GM21737 (cell line): Measurements from ENCODE around the gene SH3RF1.
"Not testable (repeated sequence)": the region's sequence is repeated elsewhere in the genome, so short reads cannot be mapped to it uniquely, and the experiment has no call there.

Source experiments
- ATAC-seq: cut with Tn5 transposase; IDR thresholded peaks from one replicate; pipeline ENCODE4 v1.9.1; 2021; ENCODE audit warnings: mild to moderate bottlenecking, moderate library complexity; ENCODE audit not compliant: unreplicated experiment

The SH3RF1 gene

DNA sequence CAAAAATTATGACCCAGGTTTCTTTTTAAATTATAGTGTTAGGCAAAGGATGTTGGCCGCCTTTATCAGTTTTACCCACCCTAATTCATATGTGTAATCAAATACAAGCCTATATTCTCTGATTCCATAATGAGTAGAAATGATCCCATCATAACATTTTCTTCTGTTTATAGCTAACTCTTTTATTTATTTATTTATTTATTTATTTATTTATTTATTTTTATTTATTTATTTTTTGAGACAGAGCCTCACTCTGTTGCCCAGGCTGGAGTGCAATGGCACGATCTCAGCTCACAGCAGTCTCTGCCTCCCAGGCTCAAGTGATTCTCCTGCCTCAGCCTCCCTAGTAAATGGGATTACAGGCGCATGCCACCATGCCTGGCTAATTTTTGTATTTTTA, 7.1 kb upstream of the SH3RF1 start:
- not testable (repeated sequence) for ATAC-seq

DNA sequence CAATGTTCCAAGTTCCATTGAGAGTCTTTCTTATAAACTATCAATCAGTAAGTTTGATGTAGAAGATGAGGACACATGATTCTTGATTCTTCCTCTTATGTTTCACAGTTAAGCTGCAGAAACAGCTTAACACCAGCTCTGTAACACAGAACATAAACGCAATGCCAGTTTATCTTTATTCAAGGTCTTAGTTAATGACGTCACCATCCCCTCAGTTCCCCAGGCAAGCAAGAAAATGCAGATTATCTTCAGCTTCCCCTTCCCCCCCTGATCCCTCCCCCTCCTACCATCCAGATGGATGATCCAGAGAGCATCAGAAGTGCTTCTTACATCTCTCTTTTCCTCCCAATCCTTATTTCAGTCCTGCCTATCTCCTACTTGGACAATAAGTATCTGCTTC, 4.4 kb upstream of the SH3RF1 start:
- no peak for ATAC-seq

DNA sequence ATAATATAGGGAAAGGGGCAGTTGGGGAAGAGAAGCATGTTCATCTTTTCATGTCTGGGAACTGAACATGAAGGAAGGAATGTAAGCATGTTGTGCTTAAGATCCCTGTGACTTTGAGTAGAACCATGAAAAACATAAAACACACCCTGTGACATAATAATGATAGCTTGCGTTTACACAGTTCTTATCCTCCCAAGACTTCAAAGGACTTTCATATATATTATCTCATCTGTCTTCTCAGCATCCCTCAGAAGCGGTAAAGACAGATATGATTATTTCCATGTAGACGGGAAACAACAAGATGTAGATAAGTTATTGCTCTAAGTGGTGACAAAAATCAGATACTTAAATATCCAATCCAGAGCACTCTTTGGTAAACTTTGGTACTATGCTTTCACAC, 3.3 kb upstream of the SH3RF1 start:
- no peak for ATAC-seq

DNA sequence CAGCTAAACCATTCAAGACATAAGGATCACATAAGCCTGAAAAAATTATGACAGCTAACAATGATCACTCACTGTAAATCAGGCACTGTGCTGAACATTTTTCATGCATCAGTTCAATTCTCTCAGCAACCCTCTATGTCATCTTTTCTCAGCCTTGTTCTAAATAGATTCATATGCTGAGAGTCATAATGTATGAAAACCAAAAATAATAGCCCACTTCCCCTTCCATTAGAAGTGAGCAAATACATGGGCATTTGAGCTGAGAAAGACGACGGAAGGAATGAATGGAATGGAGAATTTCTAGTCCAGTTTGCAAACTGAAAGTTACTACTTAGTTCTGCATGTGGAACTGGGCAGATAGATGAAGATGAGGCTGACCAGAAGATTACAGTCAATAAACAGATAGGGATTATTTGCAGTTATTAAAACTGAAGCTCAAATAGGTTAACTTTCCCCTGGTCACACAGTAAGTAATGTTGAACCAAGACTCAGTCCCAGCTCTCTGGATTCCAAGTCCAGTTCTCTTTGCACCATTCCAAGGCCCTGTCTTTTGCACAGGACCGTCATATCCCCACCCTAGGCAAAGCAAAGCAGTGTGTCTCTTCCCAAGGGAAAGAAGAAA, 1.6 kb upstream of the SH3RF1 start:
- ATAC-seq: no peak

DNA sequence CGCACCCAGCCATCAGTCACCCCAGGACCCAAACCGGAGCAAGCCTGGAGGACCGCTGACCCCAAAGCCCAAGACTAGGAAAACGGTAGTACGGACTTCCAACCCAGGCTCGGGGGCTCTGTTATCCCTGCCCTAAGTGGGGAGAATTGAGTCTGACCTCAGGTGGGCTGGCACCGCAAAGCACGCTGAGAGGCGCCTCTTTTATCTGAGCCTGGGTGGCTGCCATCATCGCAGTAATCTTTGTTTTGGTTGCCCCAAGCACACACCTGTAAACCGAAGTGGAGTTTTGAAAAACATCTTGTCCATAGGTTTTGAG, 894 bp upstream of the SH3RF1 start:
- ATAC-seq: no peak

DNA sequence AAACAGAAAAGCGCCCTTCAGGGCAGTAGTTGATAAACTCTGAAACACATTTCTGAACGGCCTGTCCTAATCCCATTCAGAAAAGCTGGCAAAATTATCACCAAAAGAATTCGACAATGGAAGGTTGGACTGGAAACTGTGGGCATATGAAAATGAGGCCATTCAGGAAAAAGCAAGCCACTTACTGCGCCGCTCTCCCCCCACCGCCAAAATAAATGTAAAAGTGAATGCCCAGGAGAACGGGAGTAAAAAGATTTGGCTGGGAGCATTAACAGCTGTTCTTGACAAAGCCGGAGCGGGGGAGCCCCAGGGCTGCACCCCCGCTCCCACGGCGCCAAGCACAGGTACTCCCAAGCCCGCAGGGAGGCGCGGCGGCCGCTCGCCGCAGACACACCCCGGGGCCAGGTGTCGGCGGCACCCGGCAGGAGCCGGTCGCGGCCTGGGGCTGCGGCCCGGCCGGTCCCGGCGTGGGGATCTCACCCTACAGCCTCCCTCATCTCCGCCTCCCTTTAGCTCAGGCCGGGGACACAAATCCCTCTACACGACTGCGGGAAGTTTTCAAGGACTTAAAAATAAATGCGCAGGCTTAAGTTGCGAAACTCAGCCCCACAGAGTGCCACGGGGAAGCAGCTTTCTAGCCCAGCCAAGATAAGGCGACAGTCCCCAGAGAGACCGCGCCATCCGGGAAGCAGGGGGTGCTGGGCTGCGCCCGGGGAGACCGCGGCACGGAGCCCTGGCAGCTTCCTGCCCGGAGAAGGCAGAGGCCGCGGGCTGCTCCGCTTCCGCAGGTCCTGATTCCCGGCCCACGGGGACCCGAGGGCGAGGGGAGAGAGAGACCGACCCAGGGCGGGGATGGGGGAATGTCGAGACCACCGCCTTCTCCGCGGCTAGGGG, 593 bp downstream of the SH3RF1 start:
- ATAC-seq: peak; percentile 53

DNA sequence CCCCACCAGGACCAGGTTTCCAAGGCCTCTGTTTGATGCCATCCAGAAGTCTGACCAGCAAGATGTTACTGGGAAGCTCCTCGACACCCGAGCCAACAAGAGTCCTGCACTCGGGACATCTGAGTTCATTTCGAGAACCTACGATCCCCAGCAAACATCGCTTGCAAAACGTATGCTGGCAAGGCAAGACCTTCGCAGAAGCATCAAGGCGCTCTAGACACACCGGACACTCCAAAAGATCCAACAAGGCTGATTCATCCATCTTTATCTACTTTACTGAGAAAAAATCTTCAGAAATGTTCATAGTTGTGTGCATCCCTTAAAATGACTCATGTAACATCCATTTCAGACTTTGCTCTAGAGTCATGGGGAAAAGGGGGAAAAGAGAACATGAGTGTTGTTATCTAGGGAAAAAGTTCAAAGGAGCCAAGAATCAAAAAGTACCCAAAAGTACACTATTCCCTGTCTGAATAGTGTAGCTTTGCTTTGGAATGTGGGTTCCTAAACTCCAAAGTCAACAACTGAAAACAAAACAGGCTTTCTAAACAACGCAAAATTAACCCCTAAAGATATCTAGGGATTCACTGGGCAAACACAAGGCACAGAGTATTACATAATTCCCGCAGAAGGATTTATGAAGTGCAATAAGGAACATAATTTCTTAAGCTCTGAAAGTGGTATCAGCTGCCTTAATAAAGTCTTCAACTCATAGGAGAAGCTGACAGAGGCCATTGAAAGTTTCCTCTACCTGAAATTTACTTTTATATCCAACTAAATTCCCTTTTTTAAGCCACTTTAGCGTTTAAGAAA, 1.6 kb downstream of the SH3RF1 start:
- no peak for ATAC-seq

DNA sequence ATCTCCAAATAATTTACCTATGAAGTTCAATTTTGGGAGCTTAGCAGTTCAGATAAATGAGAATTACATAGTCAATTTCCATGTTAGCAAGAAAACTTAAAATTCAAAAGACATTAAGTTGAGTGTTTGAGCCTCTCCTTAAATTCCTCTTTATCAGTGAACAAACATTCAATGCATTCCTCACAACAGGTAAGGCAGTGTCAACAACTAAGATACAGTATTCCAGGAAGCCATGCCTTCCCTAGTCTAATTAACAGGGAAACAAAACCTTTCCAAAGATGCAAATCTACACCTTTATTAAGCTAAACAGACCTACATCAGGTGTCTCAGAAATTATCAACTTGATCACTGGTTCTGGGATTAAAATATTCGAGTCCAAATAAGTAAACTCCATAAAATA, 3.7 kb downstream of the SH3RF1 start:
- ATAC-seq: no peak

DNA sequence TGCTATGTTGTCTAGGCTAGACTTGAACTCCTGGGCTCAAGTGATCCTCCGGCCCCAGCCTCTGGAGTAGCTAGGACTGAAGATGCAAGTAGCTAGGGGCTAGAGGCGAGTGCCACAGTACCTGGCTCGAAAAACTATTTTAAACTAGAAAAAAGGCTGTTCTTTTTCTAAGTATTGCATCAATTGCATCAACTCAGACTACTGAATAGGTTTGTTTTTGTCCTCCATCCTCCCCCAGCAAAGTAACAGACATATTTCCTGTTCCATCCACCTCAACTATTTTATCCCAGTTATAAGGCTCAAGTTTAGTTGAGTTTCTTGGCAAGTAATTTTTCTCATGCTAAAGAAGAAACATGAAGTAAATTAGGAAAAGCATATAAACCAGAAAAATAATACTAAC, 4.1 kb downstream of the SH3RF1 start:
- ATAC-seq: no peak

DNA sequence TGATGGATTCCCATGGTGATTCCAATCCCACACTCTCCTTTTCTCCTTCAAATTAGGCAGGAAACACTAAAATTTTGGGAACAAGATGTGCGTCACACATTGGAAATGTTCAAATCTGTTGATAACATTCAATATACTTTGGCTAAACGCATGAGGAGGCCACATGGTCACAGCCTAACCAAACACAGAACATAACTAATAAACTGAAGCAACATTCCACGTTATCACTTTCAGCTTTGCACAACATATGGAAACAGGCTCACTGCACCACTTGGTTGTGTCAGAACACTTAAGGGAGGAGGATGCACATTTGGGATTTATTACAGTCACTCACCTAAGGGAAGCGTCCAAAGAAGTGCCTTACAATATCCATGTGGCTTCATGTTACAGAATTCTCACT, 4.7 kb downstream of the SH3RF1 start:
- no peak for ATAC-seq

DNA sequence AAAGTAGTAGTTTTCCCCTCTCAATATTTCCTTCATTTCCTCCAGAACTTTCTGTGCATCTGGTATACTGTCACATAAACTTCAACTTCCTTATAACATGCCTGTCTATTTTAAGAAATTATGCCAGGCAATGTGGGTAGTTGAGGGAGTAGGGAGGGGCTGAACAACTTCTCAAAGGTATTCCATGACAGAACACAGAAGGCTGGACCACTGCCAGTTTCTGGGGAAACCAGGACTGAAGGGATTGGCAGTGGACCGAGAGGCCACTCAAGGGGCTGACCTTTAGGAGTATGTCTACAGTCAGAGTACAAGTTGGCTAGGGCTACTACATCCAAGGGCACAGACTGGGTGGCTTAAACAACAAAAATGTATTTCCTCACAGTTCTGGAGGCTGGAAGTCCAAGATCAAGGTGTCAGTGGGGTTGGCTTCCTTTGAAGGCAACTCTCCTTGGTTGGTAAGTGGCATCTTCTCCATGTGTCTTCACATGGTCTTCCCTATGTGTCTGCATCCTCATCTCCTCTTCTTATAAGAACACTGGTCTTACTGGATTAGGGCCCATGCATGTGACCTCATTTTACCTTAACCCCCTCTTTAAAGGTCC, 6.9 kb downstream of the SH3RF1 start:
- ATAC-seq: no peak

DNA sequence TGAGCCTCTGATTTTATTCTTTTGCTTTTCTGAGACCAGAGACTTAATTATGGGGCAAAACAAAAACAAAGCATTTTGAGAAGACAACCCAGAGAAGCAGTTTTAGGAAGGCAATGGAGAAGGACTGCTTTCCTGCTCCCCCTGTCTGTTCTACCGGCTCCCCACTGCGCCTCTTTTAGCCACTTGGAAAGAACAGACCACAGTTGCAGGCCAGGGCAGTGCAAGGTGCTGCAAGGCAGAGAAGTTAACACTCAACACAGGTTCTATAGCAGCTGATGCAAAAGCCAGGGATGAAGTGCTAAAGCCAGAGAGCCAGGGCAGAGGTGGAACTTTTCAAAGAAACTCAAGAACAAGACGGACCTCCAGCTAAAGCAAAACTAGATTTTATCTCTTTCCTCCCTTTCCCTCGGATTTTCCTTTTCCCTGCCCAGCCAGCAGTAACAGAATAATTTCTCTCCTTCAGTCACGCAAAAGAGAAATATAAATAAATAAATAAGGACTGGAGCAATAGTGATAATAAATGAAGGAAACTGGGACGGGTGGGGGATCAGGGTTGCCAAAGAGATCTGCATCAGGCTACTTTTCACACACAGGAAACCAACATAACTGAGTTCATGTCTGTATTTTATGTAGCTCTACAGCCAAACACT, 10.4 kb downstream of the SH3RF1 start:
- no peak for ATAC-seq

DNA sequence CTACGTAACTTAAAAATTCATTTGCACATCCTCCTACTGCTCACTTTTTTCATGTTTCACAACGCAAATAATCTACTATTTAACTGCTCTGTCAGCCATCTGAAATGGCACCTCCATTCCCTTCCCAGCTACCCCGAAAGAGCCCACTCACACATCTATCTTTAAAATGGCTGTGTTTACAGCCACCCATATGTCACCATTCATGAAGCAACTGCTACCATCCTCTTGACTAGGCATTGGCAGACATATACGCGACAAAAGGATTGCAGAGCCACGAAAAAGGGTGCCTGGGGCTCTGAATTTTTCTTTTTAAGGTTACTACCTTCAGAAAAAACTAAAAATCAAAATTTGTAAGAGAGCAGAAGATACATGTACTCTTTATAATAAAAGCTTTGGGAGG, 11.5 kb downstream of the SH3RF1 start:
- no peak for ATAC-seq

DNA sequence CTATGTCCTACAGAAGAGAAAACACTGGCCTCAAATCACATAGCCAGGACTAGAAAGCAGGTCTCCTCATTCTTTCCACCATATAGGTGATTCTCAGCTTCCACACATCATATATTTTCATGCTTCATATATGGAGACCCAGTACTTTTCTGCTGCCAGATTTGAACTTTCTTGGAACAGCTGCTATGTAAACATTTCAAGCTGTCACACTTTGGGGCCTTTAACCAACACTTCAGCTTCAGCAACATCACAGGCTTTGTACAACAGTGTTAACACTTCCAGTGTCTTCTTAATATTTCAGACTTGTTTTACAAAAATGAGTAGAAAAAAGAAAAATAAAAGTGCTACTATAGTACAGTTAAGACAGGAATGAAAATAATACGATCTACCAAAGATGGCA, 12.6 kb downstream of the SH3RF1 start:
- ATAC-seq: no peak

DNA sequence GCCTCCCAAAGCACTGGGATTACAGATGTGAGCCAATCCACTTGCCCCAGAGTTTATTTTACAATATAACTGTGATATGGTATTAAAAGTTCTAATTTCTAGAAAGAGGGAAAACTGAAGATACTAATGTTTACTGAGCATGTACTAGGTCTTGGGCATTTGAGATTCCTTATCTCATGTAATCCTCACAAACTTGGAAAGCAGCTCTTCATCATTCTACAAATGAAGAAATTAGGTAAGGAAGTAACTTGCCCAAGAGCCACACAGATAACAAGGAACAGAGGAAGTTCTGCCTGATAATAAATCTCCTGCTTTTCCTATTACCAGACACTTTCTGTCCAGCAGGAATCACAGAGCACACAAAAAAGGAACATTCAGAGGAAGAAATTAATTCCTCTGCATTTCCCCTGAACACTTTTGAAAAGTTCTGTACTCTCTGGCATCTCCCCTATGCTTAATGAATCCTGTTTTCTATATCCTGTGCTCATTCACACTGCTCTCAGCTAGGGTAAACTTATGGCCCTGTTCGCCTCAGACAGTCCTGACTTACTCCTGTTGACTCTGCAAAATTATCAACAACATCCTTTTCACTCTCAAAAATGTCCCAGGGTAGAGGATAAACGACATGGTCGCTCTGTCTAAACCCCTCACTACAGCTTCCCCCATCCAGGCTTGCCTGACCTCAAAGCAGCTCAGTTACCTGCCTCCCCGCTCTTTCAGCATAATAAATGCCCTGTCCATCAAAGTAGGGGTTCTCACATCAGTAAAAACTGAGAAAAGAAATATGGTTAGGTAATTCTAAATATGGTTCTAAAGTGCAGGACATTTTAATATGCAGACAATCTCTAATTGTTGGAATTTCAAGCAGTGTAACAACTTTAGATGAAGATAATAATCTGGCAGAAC, 13.6 kb downstream of the SH3RF1 start:
- ATAC-seq: no peak

DNA sequence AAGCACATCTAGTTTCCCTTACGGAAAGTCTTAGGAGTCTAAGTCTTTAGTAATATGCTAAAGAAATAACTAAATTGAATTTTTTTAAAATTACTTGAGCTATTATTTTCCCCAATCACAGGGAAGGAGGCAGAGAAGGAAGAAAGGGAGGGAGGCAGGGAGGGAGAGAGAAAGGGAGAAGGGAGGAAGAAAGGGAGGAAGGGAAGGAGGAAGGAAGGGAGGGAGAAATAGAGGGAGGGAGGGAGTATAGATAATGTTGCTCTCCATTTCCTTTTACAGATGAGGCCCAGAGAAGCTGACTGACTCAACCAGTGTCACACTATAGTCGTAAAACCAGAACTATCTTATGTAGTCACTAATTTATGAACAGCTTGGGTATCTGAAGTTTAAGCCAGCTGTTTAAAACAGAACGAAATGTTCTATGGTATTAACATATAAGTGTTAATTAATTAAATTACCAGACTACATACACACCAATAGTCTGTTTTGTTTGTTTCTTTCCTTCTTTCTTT, 14.6 kb downstream of the SH3RF1 start:
- ATAC-seq: no peak

DNA sequence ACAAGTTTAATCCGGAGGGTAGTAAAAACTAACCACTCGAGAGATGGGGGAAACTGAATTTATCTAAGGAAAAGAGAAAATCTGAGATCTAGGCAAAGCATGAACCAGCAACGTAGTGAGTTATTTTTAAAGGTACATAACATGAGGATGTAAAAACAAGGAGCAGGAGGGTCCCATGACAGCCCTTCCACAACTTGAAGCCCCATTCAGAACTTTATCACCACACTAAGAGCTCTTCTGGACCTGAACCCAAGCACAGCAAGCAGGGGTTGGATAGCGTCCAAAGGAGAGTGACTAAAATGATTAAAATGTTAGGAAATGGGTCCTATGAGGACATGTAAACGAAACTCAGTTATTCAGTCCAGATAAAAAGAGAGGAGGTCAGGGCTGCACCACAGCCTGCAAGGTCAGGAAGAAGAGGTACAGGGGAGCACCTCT, 16.2 kb downstream of the SH3RF1 start:
- no peak for ATAC-seq

DNA sequence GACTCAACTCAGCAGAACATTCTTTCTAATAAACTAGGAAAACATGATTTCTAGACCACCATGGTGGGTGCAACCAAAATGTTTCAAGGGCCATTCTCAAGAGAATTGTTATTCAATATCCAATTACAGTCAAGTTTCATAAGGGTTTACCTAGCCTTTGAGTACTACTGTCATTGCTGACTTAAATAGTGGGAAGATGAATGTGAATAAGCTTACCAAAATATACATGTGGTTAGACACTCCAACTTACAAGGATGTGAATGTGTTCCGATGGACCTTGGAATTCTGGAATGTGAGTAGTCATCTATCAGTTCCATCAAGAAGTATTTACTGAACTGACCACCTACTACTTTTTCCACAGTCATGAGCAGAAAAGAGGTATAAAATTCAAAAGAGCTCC, 16.9 kb downstream of the SH3RF1 start:
- ATAC-seq: no peak

DNA sequence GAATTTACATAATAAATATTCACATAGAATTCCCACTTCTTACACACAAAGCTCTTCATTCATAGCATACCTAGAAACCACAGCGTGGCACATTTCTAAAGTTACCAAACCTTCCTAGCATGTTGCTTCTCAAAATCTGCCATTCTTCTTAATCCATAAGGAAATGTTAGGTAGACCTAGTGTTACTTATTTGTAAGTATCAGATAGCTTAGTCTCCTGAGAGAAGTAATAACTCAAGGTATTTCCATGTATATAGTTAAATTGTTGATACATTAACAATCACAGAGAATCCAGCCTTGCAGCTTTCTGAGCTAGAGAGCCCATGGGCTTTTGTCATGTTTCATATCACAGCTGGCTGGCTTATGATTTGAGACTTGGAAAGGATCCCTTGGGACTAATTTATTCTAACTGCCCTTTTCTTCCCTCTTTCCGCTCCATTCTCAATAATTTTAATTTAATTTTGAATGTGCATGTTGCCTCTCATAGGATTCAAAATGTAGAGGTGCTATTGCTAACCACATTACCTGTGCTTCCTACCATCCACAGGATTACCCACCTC, 17.6 kb downstream of the SH3RF1 start:
- no peak for ATAC-seq
